HepG2 (cell line): ENCODE measurements around the gene DHRS12. TPM values are rescaled to one million over a fixed set of nuclear protein-coding genes. Genes with fewer than 3 reads are reported as not detected.

ENCODE experiments used
- AFF4 ChIP-seq: sonication (generic); formaldehyde crosslinking; IDR thresholded peaks from 2 replicates; pipeline ENCODE4 v1.4.0; 2020; ENCODE audit warnings: missing genetic modification reagents
- CREB3 ChIP-seq: sonication (generic); formaldehyde crosslinking; IDR thresholded peaks from 2 replicates; pipeline ENCODE4 v1.5.0; 2020; ENCODE audit warnings: missing genetic modification reagents
- FUBP1 ChIP-seq: sonication (generic); formaldehyde crosslinking; IDR thresholded peaks from 2 replicates; pipeline ENCODE4 v1.5.1; 2020; ENCODE audit warnings: missing genetic modification reagents, mild to moderate bottlenecking, borderline replicate concordance
- JUNB ChIP-seq: sonication (generic); formaldehyde crosslinking; IDR thresholded peaks from 2 replicates; pipeline ENCODE4 v1.8.0; 2022; ENCODE audit warnings: missing genetic modification reagents, mild to moderate bottlenecking, borderline replicate concordance
- PCBP1 ChIP-seq: fragments of 200-400 bp; formaldehyde crosslinking; IDR thresholded peaks from 2 replicates; pipeline ENCODE4 v1.6.1; 2017; ENCODE audit warnings: mild to moderate bottlenecking, low read depth, low read length, borderline replicate concordance
- POLR2AphosphoS2 ChIP-seq: IDR thresholded peaks from 2 replicates; pipeline ENCODE4 v1.6.1; 2011; ENCODE audit warnings: low read depth, low read length, improper control_type of control experiment
- SMARCC2 ChIP-seq: fragments of 450-650 bp; IDR thresholded peaks from 2 replicates; pipeline ENCODE4 v1.6.1; 2017; ENCODE audit warnings: antibody characterized with exemption, mild to moderate bottlenecking
- SRF ChIP-seq: IDR thresholded peaks from 2 replicates; pipeline ENCODE4 v1.6.1; 2011; ENCODE audit warnings: mild to moderate bottlenecking, low read depth, low read length, moderate library complexity
- ZBTB25 ChIP-seq: IDR thresholded peaks from 2 replicates; pipeline ENCODE4 v1.6.1; 2018; ENCODE audit warnings: missing genetic modification reagents
- ZBTB34 ChIP-seq: sonication (generic); formaldehyde crosslinking; IDR thresholded peaks from 2 replicates; pipeline ENCODE4 v1.8.0; 2022; ENCODE audit warnings: mild to moderate bottlenecking, missing genetic modification reagents
- ZNF530 ChIP-seq: sonication (generic); formaldehyde crosslinking; IDR thresholded peaks from 2 replicates; pipeline ENCODE4 v1.5.0; 2020; ENCODE audit warnings: low read depth, mild to moderate bottlenecking, missing genetic modification reagents
- ZNF570 ChIP-seq: sonication (generic); formaldehyde crosslinking; IDR thresholded peaks from 2 replicates; pipeline ENCODE4 v1.4.0; 2020; ENCODE audit warnings: mild to moderate bottlenecking, missing genetic modification reagents, borderline replicate concordance
- ZNF629 ChIP-seq: sonication (generic); formaldehyde crosslinking; conservative IDR thresholded peaks from 2 replicates; pipeline ENCODE4 v1.5.0; 2020; ENCODE audit warnings: missing genetic modification reagents
- ZNF652 ChIP-seq: IDR thresholded peaks from 2 replicates; pipeline ENCODE4 v1.6.1; 2016; ENCODE audit warnings: low read depth, borderline replicate concordance
- ZNF691 ChIP-seq: sonication (generic); formaldehyde crosslinking; IDR thresholded peaks from 2 replicates; pipeline ENCODE4 v1.4.0; 2020; ENCODE audit warnings: missing genetic modification reagents, low read depth, mild to moderate bottlenecking, borderline replicate concordance
- ZNF777 ChIP-seq: sonication (generic); formaldehyde crosslinking; IDR thresholded peaks from 2 replicates; pipeline ENCODE4 v1.4.0; 2020; ENCODE audit warnings: missing genetic modification reagents
- ZNF841 ChIP-seq: sonication (generic); formaldehyde crosslinking; IDR thresholded peaks from 2 replicates; pipeline ENCODE4 v1.8.1; 2023; ENCODE audit warnings: missing genetic modification reagents, borderline replicate concordance
- polyA plus RNA-seq, 8 experiments: library from polyadenylated mRNA; depleted of rRNA in 3 of 8; stranded (reverse) in 7 of 8; unstranded in 1 of 8; fragments of >200 nt; fragmentation: Illumina TruSeq in 4 of 8; extraction: Trizol in 4 of 8; gene quantifications; 2 replicates each; pipeline versions ENCODE4 v1.2.1 to v1.2.3, GENCODE V29; 2011 to 2016; ENCODE audit warnings: low read depth in 4 of 8, missing spikeins in 1 of 8, mixed read lengths in 1 of 8; ENCODE audit not compliant: insufficient read depth in 1 of 8
- total RNA-seq, 5 experiments: library from RNA; depleted of rRNA; stranded (reverse); fragments of >200 nt; fragmentation: Illumina TruSeq; extraction: Trizol; gene quantifications; 2 replicates each; pipeline ENCODE4 v1.2.3, GENCODE V29; 2016; ENCODE audit warnings: low read depth in 1 of 5

The DHRS12 gene
- total and polyA plus RNA-seq, 2 of the 13 experiments (the other 11 are each of a cell fraction or from before 2014, with no cell fraction given) = 7.2 to 8.4 TPM

GRCh38 chr13:51764184-51765141 lies 39.5 kb downstream of the DHRS12 start (continued):
- no peak for TF ChIP-seq ZBTB25 (CRISPR knock-in tag)
- TF ChIP-seq SMARCC2 = no peak
- no peak for TF ChIP-seq AFF4
- no peak for TF ChIP-seq ZBTB34
- no peak for TF ChIP-seq ZNF570 (CRISPR knock-in tag)
- TF ChIP-seq JUNB (CRISPR knock-in tag) = peak; percentile 81; the same call in 1 of the 2 replicates
- peak; percentile 84 for TF ChIP-seq ZNF691 (CRISPR knock-in tag)
- no peak for TF ChIP-seq ZNF530 (CRISPR knock-in tag)
- no peak for TF ChIP-seq ZNF652 (CRISPR knock-in tag)
- no peak for TF ChIP-seq SRF
- no peak for TF ChIP-seq CREB3 (CRISPR knock-in tag)
- TF ChIP-seq ZNF777 (CRISPR knock-in tag) = no peak
- no peak for TF ChIP-seq FUBP1
- no peak for TF ChIP-seq PCBP1
- no peak for TF ChIP-seq POLR2AphosphoS2
- TF ChIP-seq ZNF841 (CRISPR knock-in tag) = no peak
- TF ChIP-seq ZNF629 (CRISPR knock-in tag) = peak; percentile 88
